DND-41 (cell line): Measurements from ENCODE around the gene MICALL2.

ENCODE experiments used
- ATAC-seq: fragments of 200-7000 bp; cut with Tn5 transposase; 3 replicates; pipeline ENCODE4 v1.9.1; 2021; ENCODE audit warnings: low read depth; ENCODE audit not compliant: insufficient read depth
- DNase-seq: peaks from one replicate; pipeline ENCODE4 v3.0.0-alpha.2; 2020
- H2AFZ ChIP-seq: 2 replicates; pipeline ENCODE4 v1.6.0; 2012; ENCODE audit warnings: low read depth, low read length
- H3K27ac ChIP-seq: 2 replicates; pipeline ENCODE4 v1.5.1; 2012; ENCODE audit warnings: low read length, inconsistent platforms
- H3K27me3 ChIP-seq: fragments of 200-600 bp; sonication (generic); 2 replicates; pipeline ENCODE4 v1.6.0; 2012; ENCODE audit warnings: low read length, mild to moderate bottlenecking, inconsistent platforms; ENCODE audit not compliant: insufficient read depth, poor library complexity
- H3K36me3 ChIP-seq: 2 replicates; pipeline ENCODE4 v1.5.1; 2012; ENCODE audit warnings: low read length, inconsistent platforms; ENCODE audit not compliant: insufficient read depth
- H3K4me1 ChIP-seq: 2 replicates; pipeline ENCODE4 v1.5.1; 2012; ENCODE audit warnings: mild to moderate bottlenecking, low read length; ENCODE audit not compliant: insufficient read depth
- H3K4me2 ChIP-seq: 2 replicates; pipeline ENCODE4 v1.6.0; 2012; ENCODE audit warnings: mild to moderate bottlenecking, moderate library complexity, low read length, inconsistent platforms; ENCODE audit not compliant: insufficient read depth
- H3K4me3 ChIP-seq, 2 experiments: fragments of 200-600 bp in 1 of 2; shearing (Covaris generic) in 1 of 2; 2 replicates each; pipeline ENCODE4 v1.5.1; 2012 to 2016; ENCODE audit warnings: inconsistent platforms in 2 of 2, low read length in 2 of 2, mild to moderate bottlenecking in 2 of 2, low read depth in 1 of 2, moderate library complexity in 1 of 2
- H3K79me2 ChIP-seq: 2 replicates; pipeline ENCODE4 v1.6.0; 2012; ENCODE audit warnings: low read length, inconsistent platforms; ENCODE audit not compliant: insufficient read depth
- H3K9ac ChIP-seq: 2 replicates; pipeline ENCODE4 v1.6.0; 2012; ENCODE audit warnings: low read depth, mild to moderate bottlenecking, inconsistent platforms, low read length, moderate library complexity
- H3K9me3 ChIP-seq: 2 replicates; pipeline ENCODE4 v1.5.1; 2012; ENCODE audit warnings: low read length, moderate library complexity, mild to moderate bottlenecking, inconsistent platforms; ENCODE audit not compliant: insufficient read depth, severe bottlenecking
- H4K20me1 ChIP-seq: 2 replicates; pipeline ENCODE4 v1.6.0; 2012; ENCODE audit warnings: low read length; ENCODE audit not compliant: insufficient read depth
- EZH2 ChIP-seq: IDR thresholded peaks from 3 replicates; pipeline ENCODE4 v1.6.1; 2012; ENCODE audit warnings: borderline replicate concordance, low read depth, mild to moderate bottlenecking, moderate library complexity, low read length, inconsistent platforms; ENCODE audit not compliant: severe bottlenecking
- TF ChIP-seq, protein P1 (sequence below): IDR thresholded peaks from 2 replicates; pipeline ENCODE4 v1.5.1; 2012; ENCODE audit warnings: borderline replicate concordance, low read length, moderate library complexity, mild to moderate bottlenecking; ENCODE audit not compliant: poor library complexity, severe bottlenecking; ENCODE audit errors: extremely low read depth

Gene MICALL2

DNA sequence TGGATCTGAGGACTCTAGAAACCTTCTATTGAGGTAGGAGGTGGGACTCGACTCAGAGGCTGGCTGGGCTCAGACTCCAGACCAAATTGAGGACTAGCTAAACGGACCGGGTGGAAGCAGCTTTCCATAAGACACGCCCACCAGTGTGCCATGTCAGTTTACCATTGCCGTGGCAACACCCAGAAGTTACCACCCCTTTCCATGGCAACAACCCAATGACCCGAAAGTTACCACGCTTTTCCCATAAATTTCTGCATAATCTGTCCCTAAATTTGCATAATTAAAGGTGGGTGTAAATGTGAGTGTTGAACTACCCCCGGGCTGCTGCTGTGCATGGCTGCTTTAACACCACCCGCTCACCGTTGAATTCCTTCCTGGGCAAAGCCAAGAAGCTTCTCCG lies 58.9 kb downstream of the MICALL2 start:
- TF ChIP-seq, protein P1, sequence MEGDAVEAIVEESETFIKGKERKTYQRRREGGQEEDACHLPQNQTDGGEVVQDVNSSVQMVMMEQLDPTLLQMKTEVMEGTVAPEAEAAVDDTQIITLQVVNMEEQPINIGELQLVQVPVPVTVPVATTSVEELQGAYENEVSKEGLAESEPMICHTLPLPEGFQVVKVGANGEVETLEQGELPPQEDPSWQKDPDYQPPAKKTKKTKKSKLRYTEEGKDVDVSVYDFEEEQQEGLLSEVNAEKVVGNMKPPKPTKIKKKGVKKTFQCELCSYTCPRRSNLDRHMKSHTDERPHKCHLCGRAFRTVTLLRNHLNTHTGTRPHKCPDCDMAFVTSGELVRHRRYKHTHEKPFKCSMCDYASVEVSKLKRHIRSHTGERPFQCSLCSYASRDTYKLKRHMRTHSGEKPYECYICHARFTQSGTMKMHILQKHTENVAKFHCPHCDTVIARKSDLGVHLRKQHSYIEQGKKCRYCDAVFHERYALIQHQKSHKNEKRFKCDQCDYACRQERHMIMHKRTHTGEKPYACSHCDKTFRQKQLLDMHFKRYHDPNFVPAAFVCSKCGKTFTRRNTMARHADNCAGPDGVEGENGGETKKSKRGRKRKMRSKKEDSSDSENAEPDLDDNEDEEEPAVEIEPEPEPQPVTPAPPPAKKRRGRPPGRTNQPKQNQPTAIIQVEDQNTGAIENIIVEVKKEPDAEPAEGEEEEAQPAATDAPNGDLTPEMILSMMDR = no peak
- TF ChIP-seq EZH2 = no peak
- H3K4me3 ChIP-seq = no peak overlapping the region
- H3K27me3 ChIP-seq = peaks cover 20% of the 10 kb centered on the region
- 0 out of 2 replicates have a peak, but pooled peaks cover 3% of the 10 kb centered on the region for H4K20me1 ChIP-seq
- no peak overlapping the region for H3K4me2 ChIP-seq
- H3K36me3 ChIP-seq = no peaks in the 10 kb centered on the region
- no peaks in the 10 kb centered on the region for H3K79me2 ChIP-seq
- H3K9me3 ChIP-seq = no peaks in the 10 kb centered on the region
- H3K9ac ChIP-seq = no peak overlapping the region
- H2AFZ ChIP-seq = no peak overlapping the region
- ATAC-seq (no peak), DNase-seq (no peak)
- H3K4me1 ChIP-seq = peaks cover 6% of the 10 kb centered on the region
- H3K27ac ChIP-seq = no peak overlapping the region

DNA sequence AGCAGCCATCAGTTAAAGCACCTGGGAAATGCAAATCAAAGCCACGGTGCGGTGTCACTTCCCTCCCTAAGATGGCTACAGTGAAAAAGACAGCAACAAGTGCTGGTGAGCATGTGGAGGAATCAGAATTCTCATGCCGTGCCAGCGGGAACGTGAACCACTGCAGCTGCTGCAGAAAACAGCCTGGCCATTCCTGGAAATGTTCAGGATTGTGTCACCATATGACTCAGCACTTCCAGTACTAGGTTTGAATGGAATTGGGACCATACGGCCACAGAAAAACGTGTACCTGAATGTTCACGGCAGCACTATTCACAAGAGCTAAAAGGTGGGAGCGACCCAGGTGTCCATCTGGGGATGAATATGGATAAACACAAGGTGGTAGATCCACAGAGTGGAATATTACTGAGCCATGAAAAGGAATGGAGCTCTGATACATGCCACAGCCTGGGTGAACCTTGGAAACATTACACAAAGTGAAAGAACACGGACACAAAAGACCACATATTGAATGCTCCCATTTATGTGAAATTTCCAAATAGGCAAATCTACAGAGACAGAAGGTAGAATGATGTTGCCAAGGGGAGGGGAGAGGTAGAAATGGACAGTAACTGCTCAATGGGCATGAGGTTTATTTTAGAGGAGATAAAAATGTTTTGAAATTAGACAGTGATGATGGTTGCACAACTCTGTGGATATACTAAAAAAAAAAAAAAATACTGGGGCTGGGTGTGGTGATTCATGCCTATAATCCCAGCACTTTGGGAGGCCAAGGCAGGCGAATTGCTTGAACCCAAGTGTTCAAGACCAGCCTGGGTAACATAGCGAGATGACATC lies 61.6 kb downstream of the MICALL2 start:
- no peak overlapping the region for H3K4me2 ChIP-seq
- TF ChIP-seq, protein P1 = no peak
- no peak for TF ChIP-seq EZH2
- H3K79me2 ChIP-seq = no peaks in the 10 kb centered on the region
- no peak overlapping the region for H3K9ac ChIP-seq
- no peaks in the 10 kb centered on the region for H4K20me1 ChIP-seq
- no peaks in the 10 kb centered on the region for H3K36me3 ChIP-seq
- no peaks in the 10 kb centered on the region for H3K9me3 ChIP-seq
- DNase-seq (no peak), ATAC-seq (no peak)
- no peak overlapping the region for H2AFZ ChIP-seq
- H3K4me1 ChIP-seq = peaks cover 12% of the 10 kb centered on the region
- H3K27ac ChIP-seq = no peak overlapping the region
- H3K27me3 ChIP-seq = peaks cover 3% of the 10 kb centered on the region
- H3K4me3 ChIP-seq = no peak overlapping the region

DNA sequence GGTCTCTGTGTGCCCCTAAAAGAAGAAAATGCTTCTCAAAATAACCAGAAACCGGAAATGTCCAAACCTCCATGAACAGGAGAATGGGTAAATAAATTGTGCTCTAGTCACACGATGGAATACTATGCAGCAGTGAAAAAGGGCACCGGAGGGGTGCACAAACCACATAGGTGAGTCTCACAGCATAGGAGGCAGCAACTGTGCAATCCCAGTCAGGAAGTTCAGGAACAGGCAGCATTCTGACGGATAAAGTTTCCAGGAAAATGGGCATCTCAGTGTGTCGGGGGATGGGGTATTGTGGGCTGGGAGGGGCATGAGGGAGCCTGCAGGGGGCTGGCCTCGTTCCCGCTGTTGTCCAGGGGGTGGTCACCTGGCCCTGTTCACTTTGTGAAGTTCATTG lies 63.1 kb downstream of the MICALL2 start:
- no peaks in the 10 kb centered on the region for H3K79me2 ChIP-seq
- no peak for ATAC-seq
- no peak for TF ChIP-seq EZH2
- TF ChIP-seq, protein P1 = no peak
- H3K27ac ChIP-seq = no peak overlapping the region
- H3K9ac ChIP-seq = no peak overlapping the region
- H4K20me1 ChIP-seq = no peaks in the 10 kb centered on the region
- no peak overlapping the region for H3K4me3 ChIP-seq
- H3K9me3 ChIP-seq = no peaks in the 10 kb centered on the region
- H3K4me2 ChIP-seq = no peak overlapping the region
- no peak overlapping the region for H2AFZ ChIP-seq
- peaks cover 12% of the 10 kb centered on the region for H3K4me1 ChIP-seq
- no peaks in the 10 kb centered on the region for H3K36me3 ChIP-seq
- no peak for DNase-seq
- H3K27me3 ChIP-seq = no peaks in the 10 kb centered on the region
